ENCODE results near the gene CSF3R.

GRCh38 chr1:36503733-36504132, 21.0 kb upstream of the CSF3R start:
- TF ChIP-seq EZH2 (IDR thresholded peaks at IDR 0.05; ENCODE audit: insufficient read depth, low read length) (no peak), CTCF (IDR thresholded peaks at IDR 0.05; ENCODE audit: insufficient read depth, low read depth, low read length) (no peak)

Data from astrocyte (in vitro differentiated cells and primary cell).